MCF 10A (cell line): ENCODE results near the gene CNKSR2. TPM values are rescaled to one million over a fixed set of nuclear protein-coding genes. Genes with fewer than 3 reads are reported as not detected.

Experiments
- BruUV-seq: library from RNA; stranded (reverse); fragments of 400-500 nt; replicated peaks from 2 replicates; lab custom pipeline; 2021; lab: Mats Ljungman, UMichigan
- CTCF ChIA-PET: fragments of 300-600 bp; sonication (Branson Sonifier 250); formaldehyde crosslinking; extraction: SDS; loops from one replicate; lab custom pipeline; 2021; ENCODE audit warnings: antibody characterized with exemption, inconsistent platforms; lab: Yijun Ruan, JAX
- POLR2A ChIA-PET: fragments of 300-600, 350-650 bp; sonication (Branson Sonifier 250); formaldehyde crosslinking; extraction: SDS; loops from one replicate; lab custom pipeline; 2020; ENCODE audit warnings: antibody characterized with exemption, inconsistent platforms; lab: Yijun Ruan, JAX
- DNase-seq: peaks from one replicate; pipeline ENCODE4 v3.0.0-alpha.2; 2018; ENCODE audit not compliant: unreplicated experiment
- H3K27ac Mint-ChIP-seq: one replicate; pipeline ENCODE4 v1.8.0; 2022; ENCODE audit warnings: mild to moderate bottlenecking, low read depth, mixed read lengths; ENCODE audit not compliant: unreplicated experiment
- H3K27me3 Mint-ChIP-seq: one replicate; pipeline ENCODE4 v1.8.0; 2022; ENCODE audit warnings: mixed read lengths; ENCODE audit not compliant: insufficient read depth, unreplicated experiment
- H3K36me3 Mint-ChIP-seq: one replicate; pipeline ENCODE4 v1.8.0; 2022; ENCODE audit warnings: mild to moderate bottlenecking, moderate library complexity, mixed read lengths; ENCODE audit not compliant: insufficient read depth, unreplicated experiment
- H3K4me1 Mint-ChIP-seq: one replicate; pipeline ENCODE4 v1.8.0; 2022; ENCODE audit warnings: mixed read lengths; ENCODE audit not compliant: insufficient read depth, unreplicated experiment
- H3K4me3 Mint-ChIP-seq: one replicate; pipeline ENCODE4 v1.8.0; 2022; ENCODE audit warnings: mild to moderate bottlenecking, moderate library complexity, mixed read lengths; ENCODE audit not compliant: unreplicated experiment
- H3K9me3 Mint-ChIP-seq: one replicate; pipeline ENCODE4 v1.8.0; 2022; ENCODE audit warnings: mixed read lengths; ENCODE audit not compliant: unreplicated experiment
- intact Hi-C: fragments of 100-400 bp; cut with micrococcal nuclease; formaldehyde crosslinking; loops from 2 replicates; pipeline ENCODE4 v1.14.1; 2022
- total RNA-seq: library from RNA; stranded (reverse); gene quantifications from 2 replicates; pipeline ENCODE4 v1.2.3, GENCODE V29; 2022
- TF ChIP-seq, protein P1 (sequence below): fragments of 200-600 bp; IDR thresholded peaks from one replicate; pipeline ENCODE4 v1.8.0; 2022; ENCODE audit warnings: antibody characterized with exemption, mild to moderate bottlenecking; ENCODE audit not compliant: unreplicated experiment

CNKSR2 gene
- total RNA-seq, 1 experiment from 2014 or later, result not detected

- no peaks in the 10 kb centered on the region for H3K36me3 Mint-ChIP-seq
- POLR2A ChIA-PET, result no interaction called here
- CTCF ChIA-PET, result interaction anchor here (0.8 to 2.1 kb wide), 3 partner anchors 11 to 14 kb away, joined by 3 to 5 read pairs (median 4); no protein-coding TSS in a partner anchor
Observed at GRCh38 chrX:21493226-21493830, 119.1 kb downstream of the CNKSR2 start.

DNA sequence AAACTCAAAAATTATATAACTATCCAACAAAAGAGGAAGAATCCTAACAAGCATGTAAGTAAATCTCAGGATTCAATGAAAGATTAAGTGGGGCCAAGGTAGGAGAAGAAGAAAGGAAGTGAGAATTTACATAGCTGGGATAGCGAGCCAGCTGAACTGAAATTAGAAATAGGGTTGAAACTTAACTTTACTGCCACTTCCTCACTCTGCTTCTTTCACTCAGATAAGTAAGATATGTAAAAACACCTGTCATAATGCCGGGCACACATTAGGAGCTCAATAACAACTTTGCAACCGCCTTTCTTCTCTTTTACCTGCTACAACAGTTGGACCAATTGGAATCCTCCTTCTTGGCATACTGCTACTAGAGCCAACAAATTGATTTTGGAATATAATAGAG is 129.4 kb downstream of the CNKSR2 start:
- CTCF ChIA-PET, result no interaction called here
- POLR2A ChIA-PET, result no interaction called here
- BruUV-seq, result no TSS peak
- peaks cover 72% of the 10 kb centered on the region for H3K27me3 Mint-ChIP-seq
- H3K4me1 Mint-ChIP-seq, result no peaks in the 10 kb centered on the region
- TF ChIP-seq, protein P1, sequence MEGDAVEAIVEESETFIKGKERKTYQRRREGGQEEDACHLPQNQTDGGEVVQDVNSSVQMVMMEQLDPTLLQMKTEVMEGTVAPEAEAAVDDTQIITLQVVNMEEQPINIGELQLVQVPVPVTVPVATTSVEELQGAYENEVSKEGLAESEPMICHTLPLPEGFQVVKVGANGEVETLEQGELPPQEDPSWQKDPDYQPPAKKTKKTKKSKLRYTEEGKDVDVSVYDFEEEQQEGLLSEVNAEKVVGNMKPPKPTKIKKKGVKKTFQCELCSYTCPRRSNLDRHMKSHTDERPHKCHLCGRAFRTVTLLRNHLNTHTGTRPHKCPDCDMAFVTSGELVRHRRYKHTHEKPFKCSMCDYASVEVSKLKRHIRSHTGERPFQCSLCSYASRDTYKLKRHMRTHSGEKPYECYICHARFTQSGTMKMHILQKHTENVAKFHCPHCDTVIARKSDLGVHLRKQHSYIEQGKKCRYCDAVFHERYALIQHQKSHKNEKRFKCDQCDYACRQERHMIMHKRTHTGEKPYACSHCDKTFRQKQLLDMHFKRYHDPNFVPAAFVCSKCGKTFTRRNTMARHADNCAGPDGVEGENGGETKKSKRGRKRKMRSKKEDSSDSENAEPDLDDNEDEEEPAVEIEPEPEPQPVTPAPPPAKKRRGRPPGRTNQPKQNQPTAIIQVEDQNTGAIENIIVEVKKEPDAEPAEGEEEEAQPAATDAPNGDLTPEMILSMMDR, result no peak
- H3K36me3 Mint-ChIP-seq, result no peaks in the 10 kb centered on the region
- no peak overlapping the region for H3K27ac Mint-ChIP-seq
- DNase-seq, result no peak
- no peak overlapping the region for H3K4me3 Mint-ChIP-seq
- intact Hi-C loops, result no loop called here
- H3K9me3 Mint-ChIP-seq, result no peaks in the 10 kb centered on the region

More at GRCh38 chrX:21493226-21493830, 119.1 kb downstream of the CNKSR2 start:
- Mint-ChIP-seq H3K9me3 (no peaks in the 10 kb centered on the region), H3K27me3 (peaks cover 81% of the 10 kb centered on the region), H3K27ac (no peak overlapping the region), H3K4me3 (no peak overlapping the region), H3K4me1 (no peaks in the 10 kb centered on the region)
- DNase-seq, result no peak
- BruUV-seq, result no TSS peak
- intact Hi-C loops, result no loop called here
- TF ChIP-seq, protein P1, result no peak

- Mint-ChIP-seq H3K36me3 (no peaks in the 10 kb centered on the region), H3K9me3 (no peaks in the 10 kb centered on the region), H3K4me1 (no peaks in the 10 kb centered on the region), H3K27ac (no peak overlapping the region), H3K4me3 (no peak overlapping the region), H3K27me3 (peaks cover 88% of the 10 kb centered on the region)
- intact Hi-C loops, result no loop called here
- DNase-seq, result no peak
- POLR2A ChIA-PET, result no interaction called here
- CTCF ChIA-PET, result interaction anchor here (1.0 kb wide), 1 partner anchor 29 kb away, joined by 3 read pairs; no protein-coding TSS in a partner anchor
- no TSS peak for BruUV-seq
- TF ChIP-seq, protein P1, result no peak
Observed at GRCh38 chrX:21509912-21510311, 135.7 kb downstream of the CNKSR2 start.

- CTCF ChIA-PET, result interaction anchor here (0.7 kb wide), 1 partner anchor 12 kb away, joined by 3 read pairs; no protein-coding TSS in a partner anchor
- TF ChIP-seq, protein P1, result no peak
Observed at GRCh38 chrX:21524008-21524407, 149.8 kb downstream of the CNKSR2 start.

More at GRCh38 chrX:21524008-21524407, 149.8 kb downstream of the CNKSR2 start:
- no peaks in the 10 kb centered on the region for H3K4me1 Mint-ChIP-seq
- H3K9me3 Mint-ChIP-seq, result no peaks in the 10 kb centered on the region
- peaks cover 44% of the 10 kb centered on the region for H3K27me3 Mint-ChIP-seq
- DNase-seq, result no peak
- POLR2A ChIA-PET, result no interaction called here
- H3K27ac Mint-ChIP-seq, result no peak overlapping the region
- BruUV-seq, result no TSS peak
- H3K36me3 Mint-ChIP-seq, result no peaks in the 10 kb centered on the region
- no peak overlapping the region for H3K4me3 Mint-ChIP-seq
- intact Hi-C loops, result no loop called here
